Endodermal cell (in vitro differentiated cells): ENCODE results near the gene USP6NL. TPM values are rescaled to one million over a fixed set of nuclear protein-coding genes. Genes with fewer than 3 reads are reported as not detected.

Experiments
- DNase-seq: peaks from one replicate; pipeline ENCODE4 v3.0.0-alpha.2; 2017
- H3K27ac ChIP-seq: 2 replicates; pipeline ENCODE4 v1.5.1; 2013; ENCODE audit warnings: mild to moderate bottlenecking, low read depth, low read length, moderate library complexity
- H3K27me3 ChIP-seq: 2 replicates; pipeline ENCODE4 v1.6.1; 2013; ENCODE audit warnings: mild to moderate bottlenecking, low read length, moderate library complexity; ENCODE audit not compliant: insufficient read depth, control insufficient read depth, poor library complexity, severe bottlenecking
- H3K36me3 ChIP-seq: 2 replicates; pipeline ENCODE4 v1.7.0; 2013; ENCODE audit warnings: mild to moderate bottlenecking, low read length, moderate library complexity; ENCODE audit not compliant: control insufficient read depth, insufficient read depth
- H3K4me1 ChIP-seq: one replicate; pipeline ENCODE4 v1.7.0; 2013; ENCODE audit warnings: low read length; ENCODE audit not compliant: control insufficient read depth, insufficient read depth
- H3K4me3 ChIP-seq: 2 replicates; pipeline ENCODE4 v1.5.1; 2013; ENCODE audit warnings: mild to moderate bottlenecking, low read length, moderate library complexity
- H3K9ac ChIP-seq: 2 replicates; pipeline ENCODE4 v1.6.1; 2013; ENCODE audit warnings: mild to moderate bottlenecking, low read length, moderate library complexity; ENCODE audit not compliant: poor library complexity, severe bottlenecking; ENCODE audit errors: extremely low read depth
- H3K9me3 ChIP-seq: 2 replicates; pipeline ENCODE4 v1.6.1; 2013; ENCODE audit warnings: mild to moderate bottlenecking, low read length, moderate library complexity; ENCODE audit not compliant: control insufficient read depth
- H3K27ac Mint-ChIP-seq: 2 replicates; pipeline ENCODE4 v1.8.0; 2020; ENCODE audit warnings: mixed read lengths
- H3K27me3 Mint-ChIP-seq: 2 replicates; pipeline ENCODE4 v1.8.0; 2021; ENCODE audit warnings: mild to moderate bottlenecking, mixed read lengths; ENCODE audit not compliant: insufficient read depth
- H3K36me3 Mint-ChIP-seq: 2 replicates; pipeline ENCODE4 v1.8.0; 2020; ENCODE audit warnings: low read depth, mixed read lengths
- H3K4me1 Mint-ChIP-seq: 2 replicates; pipeline ENCODE4 v1.8.0; 2020; ENCODE audit warnings: mixed read lengths
- H3K4me3 Mint-ChIP-seq: 2 replicates; pipeline ENCODE4 v1.8.0; 2020; ENCODE audit warnings: mild to moderate bottlenecking, moderate library complexity, mixed read lengths
- H3K9me3 Mint-ChIP-seq: 2 replicates; pipeline ENCODE4 v1.8.0; 2020; ENCODE audit warnings: mild to moderate bottlenecking, mixed read lengths
- CTCF ChIP-seq: fragments of 200-600 bp; sonication (generic); conservative IDR thresholded peaks from 2 replicates; pipeline ENCODE4 v1.5.0; 2021; ENCODE audit warnings: antibody characterized with exemption, mild to moderate bottlenecking
- WGBS, 2 experiments: methylation state at CpG; one replicate each; pipeline versions ENCODE4 v1.1.5 to v1.1.7; 2013; ENCODE audit warnings: missing lambda C conversion rate in 2 of 2, mixed read lengths in 1 of 2; ENCODE audit not compliant: insufficient coverage in 1 of 2, insufficient read length in 1 of 2; 5-methylcytosine and 5-hydroxymethylcytosine counted together
- total RNA-seq, 2 donors: library from RNA; stranded (reverse); fragmentation: NEBNext Ultra II Directional in 1 of 2; extraction: Animal tissue kit (Norgen Biotek cat#: 25700) in 1 of 2; gene quantifications; 2 replicates in 1 of 2; 3 replicates in 1 of 2; pipeline ENCODE4 v1.2.1, GENCODE V29; 2021

USP6NL gene
- total RNA-seq, 2 donors from 2014 or later, result 20.6 to 22.9 TPM

DNA sequence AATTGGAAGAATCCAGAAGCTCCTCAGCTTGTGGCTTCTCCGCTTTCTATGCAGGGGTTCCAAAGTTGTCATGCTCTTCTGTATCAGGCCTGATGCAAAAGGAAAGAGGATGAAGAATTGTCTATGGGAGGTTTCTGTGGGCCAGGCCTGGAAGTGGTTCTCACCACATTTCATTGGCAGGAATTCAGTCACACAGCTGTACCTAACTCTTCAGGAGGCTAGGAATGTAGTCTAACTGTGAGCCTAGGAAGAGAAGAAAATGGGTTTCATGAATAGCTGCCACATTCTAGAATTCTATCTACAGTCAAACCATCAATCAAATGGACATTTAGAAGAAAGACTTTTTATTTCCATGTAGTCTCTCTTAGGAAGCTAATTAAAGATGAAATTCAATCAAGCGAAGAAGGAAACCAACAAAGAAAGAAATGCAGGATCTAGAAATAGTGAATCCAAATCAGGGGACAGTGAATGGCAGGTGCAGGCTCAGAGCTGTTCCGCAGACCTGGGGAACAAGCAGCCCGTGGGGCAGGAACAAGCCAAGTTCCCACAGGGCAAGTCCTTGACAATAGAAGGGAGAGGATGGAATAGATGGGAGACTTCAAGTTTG is 25.4 kb upstream of the USP6NL start:
- H3K36me3 ChIP-seq, result no peaks in the 10 kb centered on the region
- H3K27ac ChIP-seq, result peak overlapping the region; percentile 86
- H3K27ac Mint-ChIP-seq, result no peak overlapping the region
- no peak overlapping the region for H3K4me3 ChIP-seq
- no peaks in the 10 kb centered on the region for H3K9me3 Mint-ChIP-seq
- no peak for TF ChIP-seq CTCF
- H3K4me3 Mint-ChIP-seq, result no peak overlapping the region
- peaks cover 6% of the 10 kb centered on the region for H3K4me1 Mint-ChIP-seq
- 90 to 92% methylated on average over 3 to 4 of the region's 4 CpGs for WGBS, 2 experiments
- no peak overlapping the region for H3K9ac ChIP-seq
- no peaks in the 10 kb centered on the region for H3K27me3 ChIP-seq
- no peaks in the 10 kb centered on the region for H3K36me3 Mint-ChIP-seq
- no peaks in the 10 kb centered on the region for H3K9me3 ChIP-seq
- peaks cover 4% of the 10 kb centered on the region for H3K4me1 ChIP-seq
- no peak for DNase-seq
- H3K27me3 Mint-ChIP-seq, result peaks cover 5% of the 10 kb centered on the region

DNA sequence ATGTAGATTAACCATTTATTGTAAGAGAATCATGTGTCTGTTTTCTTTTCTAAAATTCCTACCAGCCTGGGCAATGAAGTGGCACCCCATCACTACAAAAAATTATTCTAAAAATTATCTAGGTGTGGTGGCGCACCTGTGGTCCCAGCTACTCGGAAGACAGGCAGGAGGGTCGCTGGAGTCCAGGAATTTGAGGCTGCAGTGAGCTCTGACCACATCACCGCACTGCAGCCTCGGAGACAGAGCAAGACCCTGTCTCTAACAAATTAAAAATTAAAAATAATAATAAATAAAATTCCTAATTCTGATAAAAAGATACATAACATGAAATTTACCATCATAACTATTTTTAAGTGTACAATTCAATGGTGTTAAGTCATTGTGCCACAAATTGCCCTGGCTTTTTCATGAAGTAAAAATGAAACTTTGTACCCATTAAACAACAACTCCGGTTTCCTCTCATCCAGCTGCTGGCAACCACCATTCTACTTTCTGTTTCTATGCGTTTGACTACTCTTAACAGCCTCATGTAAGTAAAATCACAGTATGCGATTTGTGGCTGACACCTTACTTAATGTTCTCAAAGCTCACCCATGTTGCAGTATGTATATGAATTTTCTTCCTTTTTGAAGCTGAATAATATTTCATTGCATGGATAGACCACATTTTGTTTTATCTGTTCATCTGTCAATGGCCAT is 20.6 kb upstream of the USP6NL start:
- Mint-ChIP-seq H3K27ac (no peak overlapping the region), H3K27me3 (peaks cover 4% of the 10 kb centered on the region), H3K36me3 (no peaks in the 10 kb centered on the region), H3K4me1 (no peaks in the 10 kb centered on the region), H3K4me3 (no peak overlapping the region), H3K9me3 (no peaks in the 10 kb centered on the region)
- WGBS, 2 experiments, result 83 to 93% methylated on average over 4 to 7 of the region's 8 CpGs
- no peaks in the 10 kb centered on the region for H3K36me3 ChIP-seq
- DNase-seq, result no peak
- no peaks in the 10 kb centered on the region for H3K9me3 ChIP-seq
- no peak for TF ChIP-seq CTCF
- H3K4me3 ChIP-seq, result no peak overlapping the region
- no peak overlapping the region for H3K9ac ChIP-seq
- H3K4me1 ChIP-seq, result no peaks in the 10 kb centered on the region
- no peak overlapping the region for H3K27ac ChIP-seq
- H3K27me3 ChIP-seq, result no peaks in the 10 kb centered on the region

- TF ChIP-seq CTCF, result no peak
- 92 to 97% methylated on average over 4 to 9 of the region's 11 CpGs for WGBS, 2 experiments
Measured at GRCh38 chr10:11631291-11631690, 19.8 kb upstream of the USP6NL start.

More at GRCh38 chr10:11631291-11631690, 19.8 kb upstream of the USP6NL start:
- no peaks in the 10 kb centered on the region for H3K9me3 ChIP-seq
- Mint-ChIP-seq H3K9me3 (no peaks in the 10 kb centered on the region), H3K27me3 (peaks cover 4% of the 10 kb centered on the region), H3K4me1 (no peaks in the 10 kb centered on the region), H3K36me3 (no peaks in the 10 kb centered on the region), H3K4me3 (no peak overlapping the region), H3K27ac (no peak overlapping the region)
- H3K9ac ChIP-seq, result no peak overlapping the region
- no peaks in the 10 kb centered on the region for H3K36me3 ChIP-seq
- no peak overlapping the region for H3K4me3 ChIP-seq
- no peaks in the 10 kb centered on the region for H3K4me1 ChIP-seq
- no peak overlapping the region for H3K27ac ChIP-seq
- no peaks in the 10 kb centered on the region for H3K27me3 ChIP-seq
- no peak for DNase-seq
